Posterior cingulate gyrus (tissue), 11 donors: ENCODE data around the gene PLEKHF1.
A peak's percentile ranks its signal among the peaks of the same experiment; 100 is the strongest.

Experiments
- DNase-seq, 10 donors: peaks; one replicate each; pipeline versions ENCODE4 v3.0.0 to v3.0.0-alpha.2; 2020 to 2021; ENCODE audit warnings: mixed read lengths in 3 of 10
- intact Hi-C: fragments of 100-400 bp; cut with DNase I; formaldehyde crosslinking; loops from one replicate; pipeline ENCODE4 v1.15.1; 2023

The PLEKHF1 gene

GRCh38 chr19:29675120-29675649 lies 9.9 kb downstream of the PLEKHF1 start:
- intact Hi-C loops = no loop called here

GRCh38 chr19:29675650-29676186 lies 10.5 kb downstream of the PLEKHF1 start:
- intact Hi-C loops = no loop called here
- DNase-seq = peak in 9 of 10 donors; percentile 52 to 95 (median 70)

More at GRCh38 chr19:29675120-29675649, 9.9 kb downstream of the PLEKHF1 start:
- peak in 2 of 10 donors; percentile 40 to 80 for DNase-seq

DNA sequence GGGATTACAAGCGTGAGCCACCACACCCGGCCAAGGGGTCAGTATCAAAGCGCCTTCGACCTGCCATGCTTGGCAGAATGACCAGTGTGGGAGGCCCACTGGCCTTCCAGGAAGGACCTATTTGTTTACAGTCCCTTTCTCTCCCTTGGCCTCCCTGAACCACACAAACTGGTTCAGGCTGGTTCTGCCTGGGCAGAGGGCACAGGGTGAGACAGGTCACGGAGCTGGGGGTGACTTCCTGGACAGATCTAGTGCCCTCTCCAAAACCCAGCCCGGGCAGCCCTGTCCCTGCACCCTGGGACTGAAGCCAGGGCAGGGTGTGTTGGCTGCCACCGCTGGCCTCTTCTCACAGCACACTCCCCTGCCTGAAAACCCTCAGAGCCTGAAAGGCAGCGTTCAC lies 11.3 kb downstream of the PLEKHF1 start:
- peak in 1 of 10 donors; percentile 87 for DNase-seq
- intact Hi-C loops = no loop called here

GRCh38 chr19:29677001-29677817 lies 11.9 kb downstream of the PLEKHF1 start:
- DNase-seq = peak in 2 of 10 donors; percentile 51 to 75
- intact Hi-C loops = no loop called here

DNA sequence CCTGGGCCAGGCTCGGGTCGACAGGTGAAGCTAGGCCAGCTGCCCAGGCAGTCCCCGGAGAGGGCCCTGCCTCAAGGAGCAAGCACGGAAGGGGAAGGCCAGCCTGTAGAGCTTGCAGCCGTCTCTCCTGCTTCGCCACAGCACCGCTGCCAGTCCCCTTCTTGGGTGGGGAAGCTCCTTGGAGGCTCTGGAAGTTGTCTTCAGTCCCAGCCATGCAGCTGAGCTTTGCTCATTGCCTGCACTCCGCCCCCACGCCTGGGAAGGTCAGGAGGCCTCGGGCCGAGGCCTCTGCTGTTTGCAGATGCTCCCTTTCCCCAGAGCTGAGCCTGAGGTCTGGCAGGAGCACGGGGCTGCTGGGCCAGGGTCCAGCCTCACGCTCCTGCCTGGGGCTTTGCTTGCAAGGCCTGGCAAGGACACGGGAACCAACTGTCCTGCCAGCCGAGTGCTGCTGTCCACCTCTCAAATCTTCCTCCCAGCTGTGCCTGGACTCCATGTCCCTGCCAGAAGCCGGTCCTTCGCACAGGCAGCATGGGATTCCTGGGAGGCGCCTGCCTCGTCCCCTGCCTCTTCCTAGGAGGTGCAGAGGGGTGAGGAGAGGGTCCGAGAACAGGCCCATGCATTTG lies 13.3 kb downstream of the PLEKHF1 start:
- intact Hi-C loops = no loop called here
- peak in 6 of 10 donors; percentile 41 to 91 (median 74) for DNase-seq

DNA sequence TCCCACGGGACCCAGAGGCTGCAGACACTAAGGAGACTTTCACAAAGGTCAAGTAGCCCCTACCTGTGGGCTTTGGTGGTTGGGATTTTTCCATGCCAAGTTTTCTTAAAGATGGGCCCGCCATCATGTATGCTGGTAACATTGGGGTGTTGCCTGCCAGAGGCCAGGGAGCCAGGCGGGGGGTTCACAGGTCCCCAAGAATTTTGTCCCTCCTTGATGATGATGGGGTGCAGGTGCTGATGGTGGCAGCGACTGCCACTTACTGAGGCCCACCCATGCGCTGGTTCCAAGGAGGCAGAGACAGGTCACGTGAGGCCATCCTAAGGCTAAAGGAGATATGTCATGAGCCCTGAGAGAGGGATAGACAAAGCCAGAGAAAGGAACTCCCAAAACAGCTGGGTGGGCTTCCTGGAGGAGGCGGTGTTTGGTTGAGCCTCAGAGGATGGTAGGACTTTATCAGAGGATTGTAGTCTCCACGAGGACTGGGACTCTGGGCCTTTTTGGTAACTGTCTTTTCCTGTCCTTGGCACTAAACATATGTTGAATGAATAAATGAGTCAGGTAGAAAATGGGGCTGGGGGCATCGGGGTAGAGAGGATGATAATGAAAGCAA lies 14.4 kb downstream of the PLEKHF1 start:
- DNase-seq = peak in 3 of 10 donors; percentile 21 to 65 (median 55)
- intact Hi-C loops = no loop called here

DNA sequence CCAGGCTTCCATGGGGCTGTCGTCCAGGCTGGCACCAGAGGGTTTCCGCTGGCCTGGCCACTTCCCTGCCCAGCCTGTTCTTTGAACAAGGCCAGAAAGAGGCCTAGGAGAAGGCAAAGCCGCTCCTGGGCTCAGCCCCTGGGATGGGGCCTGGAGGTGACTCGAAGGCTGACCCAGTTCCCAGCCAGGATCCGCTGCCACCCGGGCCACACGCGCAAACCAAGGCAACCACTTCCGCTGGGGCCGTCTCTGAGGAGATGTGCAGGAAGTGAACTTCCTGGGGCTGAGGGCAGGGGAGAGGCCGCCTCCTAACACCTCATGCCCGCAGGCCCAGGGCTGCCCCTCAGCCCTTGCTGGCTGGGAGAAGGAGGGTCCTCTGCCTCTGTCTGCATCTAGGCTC lies 15.2 kb downstream of the PLEKHF1 start:
- intact Hi-C loops = no loop called here
- DNase-seq = peak in 2 of 10 donors; percentile 76 to 85

- peak in 1 of 10 donors; percentile 64 for DNase-seq
- intact Hi-C loops = no loop called here
Measured at GRCh38 chr19:29680937-29681336, 15.7 kb downstream of the PLEKHF1 start.

- intact Hi-C loops = no loop called here
- peak in 2 of 10 donors; percentile 57 to 82 for DNase-seq
Measured at GRCh38 chr19:29681422-29682235, 16.4 kb downstream of the PLEKHF1 start.

DNA sequence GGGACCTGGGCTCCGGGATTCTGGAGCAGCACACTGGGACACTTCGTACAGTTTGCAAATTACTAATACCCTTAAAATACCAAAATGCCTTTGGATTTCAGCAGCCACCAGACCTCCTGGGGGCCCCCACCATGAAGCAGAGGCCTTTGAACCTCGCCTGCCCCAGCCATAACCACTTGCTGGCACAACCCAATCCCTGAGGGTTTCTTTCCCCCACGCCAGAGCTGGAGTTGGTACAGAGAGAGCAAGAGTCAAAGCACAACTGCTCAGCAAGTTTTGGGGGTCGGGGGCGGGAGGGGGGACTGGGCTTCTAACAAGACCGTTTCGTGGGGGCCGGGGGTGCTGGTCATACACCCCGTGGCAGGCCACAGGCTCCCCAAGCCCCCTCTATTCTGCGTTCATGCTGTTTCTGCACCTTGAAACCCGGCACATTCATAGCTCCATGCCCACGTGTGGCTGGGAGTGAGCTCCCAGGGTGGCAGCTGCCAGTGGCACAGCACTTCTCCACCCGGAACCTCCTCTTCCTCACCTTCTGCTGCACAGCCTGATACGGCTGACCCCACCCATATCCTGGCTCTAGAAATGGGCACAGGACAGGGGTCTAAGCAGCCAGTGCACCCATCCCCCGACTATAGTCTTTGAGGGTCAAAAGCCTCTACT lies 17.1 kb downstream of the PLEKHF1 start:
- DNase-seq = peak in 2 of 10 donors; percentile 66 to 80
- intact Hi-C loops = no loop called here

DNA sequence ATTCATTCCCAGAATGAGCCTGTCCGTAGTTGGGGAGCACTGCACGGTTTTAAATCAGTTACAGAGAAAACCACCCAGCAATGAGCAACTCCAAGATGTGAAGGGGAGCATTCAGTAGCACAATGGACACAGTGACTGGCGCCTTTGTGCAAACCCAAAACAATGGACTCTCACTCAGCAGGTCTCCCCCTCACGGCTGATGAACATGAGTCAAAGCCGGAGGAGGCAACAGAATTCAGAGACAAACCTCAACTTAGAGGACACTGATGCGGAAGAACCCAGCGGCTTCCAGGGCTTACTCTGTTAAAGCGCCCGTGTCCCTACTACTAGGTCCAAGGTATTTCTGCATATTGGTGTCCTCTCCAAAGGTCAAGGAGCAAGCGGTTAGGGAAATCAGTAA lies 17.7 kb downstream of the PLEKHF1 start:
- intact Hi-C loops = no loop called here

GRCh38 chr19:29685326-29685725 lies 20.1 kb downstream of the PLEKHF1 start:
- peak in 2 of 10 donors; percentile 55 to 73 for DNase-seq
- intact Hi-C loops = no loop called here

More for the DNA sequence above, 17.7 kb downstream of the PLEKHF1 start:
- DNase-seq = peak in 9 of 10 donors; percentile 58 to 95 (median 75)

DNA sequence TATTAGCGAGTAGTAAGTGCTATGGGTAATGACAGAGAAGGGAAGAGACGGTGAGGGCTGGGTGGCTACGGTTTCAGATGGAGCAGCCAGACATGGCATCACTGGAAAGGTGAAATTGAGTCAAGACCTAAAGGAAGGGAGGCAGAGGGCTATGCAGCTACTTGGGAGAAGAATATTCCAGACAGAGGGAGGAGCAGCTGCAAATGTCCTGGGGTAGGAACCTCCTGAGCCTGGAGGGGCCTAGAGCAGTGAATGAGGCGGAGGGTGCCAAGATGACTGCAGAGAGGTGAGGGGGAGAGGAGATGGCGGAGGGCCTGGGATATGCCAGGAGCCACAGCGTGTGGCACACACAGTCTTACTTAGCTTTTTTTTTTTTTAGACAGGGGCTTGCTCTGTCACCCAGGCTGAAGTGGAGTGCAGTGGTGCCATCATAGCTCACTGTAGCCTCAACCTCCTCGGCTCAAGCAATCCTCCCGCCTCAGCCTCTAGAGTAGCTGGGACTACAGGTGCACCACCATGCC lies 21.1 kb downstream of the PLEKHF1 start:
- DNase-seq = peak in 3 of 10 donors; percentile 12 to 34 (median 22)

GRCh38 chr19:29687244-29687896 lies 22.1 kb downstream of the PLEKHF1 start:
- intact Hi-C loops = no loop called here
- DNase-seq = peak in 3 of 10 donors; percentile 75 to 85 (median 76)

More for the DNA sequence above, 21.1 kb downstream of the PLEKHF1 start:
- intact Hi-C loops = no loop called here

DNA sequence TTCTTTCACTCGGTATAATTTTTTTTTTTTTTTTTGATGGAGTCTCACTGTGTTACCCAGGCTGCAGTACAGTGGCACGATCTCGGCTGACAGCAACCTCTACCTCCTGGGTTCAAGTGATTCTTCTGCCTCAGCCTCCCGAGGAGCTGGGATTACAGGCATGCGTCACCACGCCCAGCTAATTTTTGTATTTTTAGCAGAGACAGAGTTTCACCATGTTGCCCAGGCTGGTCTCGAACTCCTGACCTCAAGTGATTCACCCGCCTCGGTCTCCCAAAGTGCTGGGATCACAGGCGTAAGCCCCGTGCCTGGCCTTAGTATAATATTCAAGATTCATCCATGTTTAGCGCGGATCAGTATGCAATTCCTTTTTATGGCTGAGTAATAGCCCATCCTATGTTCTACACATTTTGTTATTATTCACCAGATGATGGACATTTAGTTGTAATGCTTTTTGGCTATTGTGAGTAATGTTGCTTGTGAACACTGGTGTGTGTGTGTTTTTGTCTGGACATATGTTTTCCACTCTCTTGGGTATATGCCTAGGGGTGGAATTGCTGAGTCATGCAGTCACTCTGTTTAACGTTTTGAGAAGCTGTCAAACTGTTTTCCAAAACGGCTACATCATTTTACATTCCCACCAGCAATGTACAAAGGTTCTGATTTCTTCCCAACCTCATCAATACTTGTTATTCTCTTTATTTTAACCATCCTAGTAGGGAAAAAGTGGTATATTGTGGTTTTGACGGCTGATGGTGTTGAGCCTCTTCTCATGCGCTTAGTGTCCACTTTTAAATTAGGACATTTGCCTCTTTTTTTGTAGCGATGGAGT lies 22.9 kb downstream of the PLEKHF1 start:
- intact Hi-C loops = no loop called here
- DNase-seq = peak in 2 of 10 donors; percentile 11 to 47

DNA sequence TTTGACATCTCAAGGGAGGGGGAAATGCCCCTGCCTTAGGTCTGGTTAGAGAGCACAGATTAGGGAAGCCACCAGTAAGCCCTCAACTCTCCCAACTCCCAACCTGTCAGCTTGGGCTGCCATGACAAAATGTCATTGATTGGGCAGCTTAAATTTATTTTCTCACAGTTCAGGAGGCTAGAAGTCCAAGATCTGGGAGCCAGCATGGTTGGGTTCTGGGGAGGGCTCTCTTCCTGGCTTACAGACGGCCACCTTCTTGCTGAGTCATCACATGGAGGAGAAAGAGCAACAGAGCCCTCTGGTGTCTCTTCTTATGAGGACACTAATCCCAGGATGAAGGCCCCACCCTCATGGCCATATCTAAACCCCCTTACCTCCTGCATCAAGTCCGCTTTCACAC lies 25.6 kb downstream of the PLEKHF1 start:
- DNase-seq = peak in 1 of 10 donors; percentile 67
- intact Hi-C loops = loop anchor here (2.0 kb wide), 1 partner anchor 80 kb away; no protein-coding TSS in a partner anchor

DNA sequence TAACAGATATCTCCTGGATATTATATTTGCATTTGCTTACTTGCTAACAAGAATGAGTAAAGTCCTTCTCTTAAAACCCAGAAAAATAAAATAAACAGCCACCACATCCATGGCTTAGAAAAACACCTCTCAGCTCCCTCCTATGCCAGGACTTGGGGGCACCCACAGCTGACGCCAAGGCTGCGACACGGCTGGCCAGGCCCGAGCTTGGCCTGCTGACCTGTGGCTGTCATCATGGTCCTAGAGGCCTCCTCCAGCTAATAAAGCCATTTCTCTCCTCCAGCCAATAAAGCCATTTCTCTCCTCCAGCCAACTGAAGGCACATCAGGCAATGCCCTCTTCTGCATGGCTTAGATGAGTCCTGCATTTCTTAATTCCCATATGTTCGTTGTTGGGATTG lies 28.9 kb downstream of the PLEKHF1 start:
- intact Hi-C loops = loop anchor here (1.0 kb wide), 1 partner anchor 22 kb away; no protein-coding TSS in a partner anchor
- DNase-seq = peak in 3 of 10 donors; percentile 59 to 82 (median 81)
